ENCODE data around the gene DNAH7. TPM values are rescaled to one million over a fixed set of nuclear protein-coding genes. Genes with fewer than 3 reads are reported as not detected.

The DNAH7 gene
- total and polyA plus RNA-seq, 8 donors: 1.6 to 6.2 (median 4.8) TPM

DNA sequence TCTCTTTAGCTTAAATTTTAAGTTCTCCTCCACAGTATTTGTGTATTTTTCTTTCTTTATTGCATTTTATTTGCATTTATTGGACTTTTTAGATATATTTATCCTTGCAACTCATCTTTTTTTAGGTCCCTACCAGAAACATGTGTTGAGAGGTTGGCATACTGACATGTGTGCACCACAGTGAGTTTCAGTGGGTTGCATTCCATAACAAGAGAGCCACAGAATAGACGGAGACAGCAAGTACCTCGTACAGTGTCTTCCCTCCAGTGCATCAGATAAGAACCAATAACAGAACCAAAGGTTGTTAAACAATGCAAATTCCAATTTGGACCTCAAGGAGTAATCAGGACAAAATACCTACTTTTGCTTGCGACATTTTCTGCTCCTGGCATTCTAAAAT, 111.9 kb downstream of the DNAH7 start:
- Histone ChIP-seq H3K36me3 (no peaks in the 10 kb centered on the region), H3K9me3 (peaks cover 0 to 11% of the 10 kb centered on the region in 2 donors), H3K4me3 (no peak overlapping the region), H3K27ac (no peak overlapping the region), H3K4me1 (no peaks in the 10 kb centered on the region), H3K27me3 (no peaks in the 10 kb centered on the region)
- no peak for DNase-seq
- intact Hi-C loops (cut with DNase I): no loop called here
- TF ChIP-seq, protein P1, sequence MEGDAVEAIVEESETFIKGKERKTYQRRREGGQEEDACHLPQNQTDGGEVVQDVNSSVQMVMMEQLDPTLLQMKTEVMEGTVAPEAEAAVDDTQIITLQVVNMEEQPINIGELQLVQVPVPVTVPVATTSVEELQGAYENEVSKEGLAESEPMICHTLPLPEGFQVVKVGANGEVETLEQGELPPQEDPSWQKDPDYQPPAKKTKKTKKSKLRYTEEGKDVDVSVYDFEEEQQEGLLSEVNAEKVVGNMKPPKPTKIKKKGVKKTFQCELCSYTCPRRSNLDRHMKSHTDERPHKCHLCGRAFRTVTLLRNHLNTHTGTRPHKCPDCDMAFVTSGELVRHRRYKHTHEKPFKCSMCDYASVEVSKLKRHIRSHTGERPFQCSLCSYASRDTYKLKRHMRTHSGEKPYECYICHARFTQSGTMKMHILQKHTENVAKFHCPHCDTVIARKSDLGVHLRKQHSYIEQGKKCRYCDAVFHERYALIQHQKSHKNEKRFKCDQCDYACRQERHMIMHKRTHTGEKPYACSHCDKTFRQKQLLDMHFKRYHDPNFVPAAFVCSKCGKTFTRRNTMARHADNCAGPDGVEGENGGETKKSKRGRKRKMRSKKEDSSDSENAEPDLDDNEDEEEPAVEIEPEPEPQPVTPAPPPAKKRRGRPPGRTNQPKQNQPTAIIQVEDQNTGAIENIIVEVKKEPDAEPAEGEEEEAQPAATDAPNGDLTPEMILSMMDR (IDR thresholded peaks at IDR 0.05): no peak
- no peak for ATAC-seq

DNA sequence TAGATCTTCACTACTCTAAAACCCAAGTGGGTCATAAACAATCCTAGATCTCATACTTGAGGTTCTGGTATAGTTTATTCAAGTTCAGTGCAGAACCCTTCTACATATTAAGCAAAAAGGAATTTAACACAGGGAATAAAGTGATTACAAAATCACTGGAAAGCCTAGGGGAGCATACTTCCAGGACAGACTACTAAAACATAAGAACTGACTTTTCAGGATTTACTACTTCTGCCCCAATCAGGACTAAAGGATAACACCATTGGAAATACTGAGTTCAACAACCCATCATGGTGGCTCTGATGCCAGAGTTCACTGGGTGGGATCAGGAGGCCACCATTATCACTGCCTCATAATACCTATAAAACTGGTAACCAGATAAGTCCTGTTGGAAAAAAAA, 123.6 kb downstream of the DNAH7 start:
- TF ChIP-seq, protein P1 (IDR thresholded peaks at IDR 0.05): no peak
- Histone ChIP-seq H3K9me3 (peaks cover 0 to 16% of the 10 kb centered on the region in 2 donors), H3K4me3 (no peak overlapping the region), H3K4me1 (no peaks in the 10 kb centered on the region), H3K27ac (no peak overlapping the region), H3K36me3 (no peaks in the 10 kb centered on the region), H3K27me3 (no peaks in the 10 kb centered on the region)
- DNase-seq: no peak
- intact Hi-C loops (cut with DNase I): no loop called here
- no peak for ATAC-seq

DNA sequence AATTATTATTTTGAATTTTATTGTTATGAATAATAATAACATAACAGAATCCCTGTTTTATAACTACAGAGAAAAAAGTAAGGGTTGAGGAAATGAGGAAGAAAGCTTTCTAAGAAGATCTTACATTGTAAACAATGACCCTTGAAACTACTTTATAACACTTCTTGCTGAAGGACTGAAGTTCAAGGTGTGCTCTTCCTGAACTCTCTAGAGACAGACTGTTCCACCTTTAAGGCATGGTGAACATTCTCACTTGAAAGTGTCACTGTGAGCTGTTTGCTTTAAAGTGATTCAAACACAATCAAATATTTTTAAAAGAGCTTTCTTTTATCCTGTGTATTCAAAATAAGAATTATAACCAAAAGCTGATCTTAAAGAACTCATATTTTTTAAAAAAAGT, 131.5 kb downstream of the DNAH7 start:
- DNase-seq (no peak), ATAC-seq (peak; percentile 71)
- intact Hi-C loops (cut with DNase I): no loop called here
- Histone ChIP-seq H3K36me3 (no peaks in the 10 kb centered on the region), H3K27me3 (no peaks in the 10 kb centered on the region), H3K9me3 (no peaks in the 10 kb centered on the region), H3K4me3 (no peak overlapping the region), H3K4me1 (no peaks in the 10 kb centered on the region), H3K27ac (no peak overlapping the region)
- TF ChIP-seq, protein P1 (IDR thresholded peaks at IDR 0.05): no peak

DNA sequence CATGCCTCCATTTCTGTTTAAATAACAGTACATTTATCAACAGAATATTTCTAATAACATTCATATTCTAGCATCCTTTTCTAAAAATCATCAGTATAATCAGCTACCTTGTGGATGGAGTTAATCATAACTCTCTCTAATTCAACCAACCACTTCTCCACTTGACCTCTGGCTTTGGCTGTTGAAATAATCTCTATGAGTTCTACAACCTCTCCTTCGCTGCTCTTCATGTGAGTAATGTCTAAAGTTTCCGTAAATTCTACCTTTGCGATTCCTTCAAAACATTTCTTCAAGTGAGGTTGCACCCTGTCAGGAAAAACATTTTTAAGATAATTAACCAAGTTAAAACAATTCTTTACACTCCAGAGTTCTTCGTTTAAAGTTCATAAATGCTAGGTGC, 134.2 kb downstream of the DNAH7 start:
- DNase-seq (no peak), ATAC-seq (peak; percentile 70)
- no peak overlapping the region for H3K27ac ChIP-seq
- no peaks in the 10 kb centered on the region for H3K4me1 ChIP-seq
- no peaks in the 10 kb centered on the region for H3K27me3 ChIP-seq
- no peaks in the 10 kb centered on the region for H3K9me3 ChIP-seq
- no peaks in the 10 kb centered on the region for H3K36me3 ChIP-seq
- intact Hi-C loops (cut with DNase I): no loop called here
- H3K4me3 ChIP-seq: no peak overlapping the region
- TF ChIP-seq, protein P1 (IDR thresholded peaks at IDR 0.05): no peak

DNA sequence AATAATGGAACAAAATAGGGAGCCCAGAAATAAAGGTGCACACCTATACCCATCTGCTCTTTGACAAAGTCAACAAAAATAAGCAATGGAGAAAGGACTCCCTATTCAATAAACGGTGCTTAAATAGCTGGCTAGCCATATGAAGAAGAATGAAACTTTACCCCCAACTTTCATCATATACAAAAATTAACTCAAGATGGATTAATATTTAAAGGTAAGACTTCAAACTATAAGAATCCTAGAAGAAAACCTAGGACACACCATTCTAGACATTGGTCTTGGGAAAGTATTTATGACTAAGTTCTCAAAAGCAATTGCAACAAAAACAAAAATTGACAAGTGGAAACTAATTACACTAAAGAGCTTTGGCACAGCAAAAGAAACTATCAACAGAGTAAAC, 139.1 kb downstream of the DNAH7 start:
- TF ChIP-seq, protein P1 (IDR thresholded peaks at IDR 0.05): no peak
- Histone ChIP-seq H3K4me3 (no peak overlapping the region), H3K36me3 (no peaks in the 10 kb centered on the region), H3K27ac (no peak overlapping the region), H3K27me3 (no peaks in the 10 kb centered on the region), H3K9me3 (no peaks in the 10 kb centered on the region), H3K4me1 (no peaks in the 10 kb centered on the region)
- ATAC-seq (no peak), DNase-seq (no peak)
- intact Hi-C loops (cut with DNase I): no loop called here

Data from left lung (tissue), 10 donors.